ENCODE measurements around the gene TUBA3D.
"Not testable (repeated sequence)": the region's sequence is repeated elsewhere in the genome, so short reads cannot be mapped to it uniquely, and the experiment has no call there.

TUBA3D gene

GRCh38 chr2:131516011-131516410 is 40.1 kb downstream of the TUBA3D start:
- DNase-seq = no peak

- not testable (repeated sequence) for DNase-seq
These were observed 40.7 kb downstream of the TUBA3D start for GRCh38 chr2:131516621-131517020.

- DNase-seq = no peak
These were observed 41.4 kb downstream of the TUBA3D start for GRCh38 chr2:131517106-131517831.

GRCh38 chr2:131517856-131518255 is 41.9 kb downstream of the TUBA3D start:
- not testable (repeated sequence) for DNase-seq

- not testable (repeated sequence) for DNase-seq
These were observed 42.6 kb downstream of the TUBA3D start for GRCh38 chr2:131518531-131518930.

GRCh38 chr2:131519466-131519865 is 43.5 kb downstream of the TUBA3D start:
- no peak for DNase-seq

- DNase-seq = not testable (repeated sequence)
These were observed 44.1 kb downstream of the TUBA3D start for GRCh38 chr2:131519871-131520470.

GRCh38 chr2:131520526-131520925 is 44.6 kb downstream of the TUBA3D start:
- DNase-seq = no peak

GRCh38 chr2:131521524-131521923 is 45.6 kb downstream of the TUBA3D start:
- DNase-seq = not testable (repeated sequence)

GRCh38 chr2:131521961-131522781 is 46.3 kb downstream of the TUBA3D start:
- no peak for DNase-seq

GRCh38 chr2:131525256-131525655 is 49.3 kb downstream of the TUBA3D start:
- DNase-seq = peak; percentile 21

- DNase-seq = peak; percentile 87
These were observed 51.4 kb downstream of the TUBA3D start, which contains the start of gene CCDC74A for GRCh38 chr2:131527131-131528001. TSS of gene CCDC74A (plus strand) at chr2:131527888. CDS start at chr2:131527971, 83 bp downstream.

GRCh38 chr2:131528981-131529863 is 53.3 kb downstream of the TUBA3D start:
- DNase-seq = peak; percentile 62

GRCh38 chr2:131529864-131530445 is 54.0 kb downstream of the TUBA3D start:
- peak; percentile 47 for DNase-seq

GRCh38 chr2:131530626-131531344 is 54.9 kb downstream of the TUBA3D start:
- peak; percentile 47 for DNase-seq

- peak; percentile 52 for DNase-seq
These were observed 55.7 kb downstream of the TUBA3D start for GRCh38 chr2:131531547-131532185.

Data from activated CD8-positive, alpha-beta memory T cell treated with anti-CD3 and anti-CD28 coated beads for 24 hours (primary cell).